ENCODE measurements around the gene MRPS34. TPM values are rescaled to one million over a fixed set of nuclear protein-coding genes. Genes with fewer than 3 reads are reported as not detected.

MRPS34 gene
- total and polyA plus RNA-seq, 3 experiments from 2014 or later = 155 to 176 (median 172) TPM

DNA sequence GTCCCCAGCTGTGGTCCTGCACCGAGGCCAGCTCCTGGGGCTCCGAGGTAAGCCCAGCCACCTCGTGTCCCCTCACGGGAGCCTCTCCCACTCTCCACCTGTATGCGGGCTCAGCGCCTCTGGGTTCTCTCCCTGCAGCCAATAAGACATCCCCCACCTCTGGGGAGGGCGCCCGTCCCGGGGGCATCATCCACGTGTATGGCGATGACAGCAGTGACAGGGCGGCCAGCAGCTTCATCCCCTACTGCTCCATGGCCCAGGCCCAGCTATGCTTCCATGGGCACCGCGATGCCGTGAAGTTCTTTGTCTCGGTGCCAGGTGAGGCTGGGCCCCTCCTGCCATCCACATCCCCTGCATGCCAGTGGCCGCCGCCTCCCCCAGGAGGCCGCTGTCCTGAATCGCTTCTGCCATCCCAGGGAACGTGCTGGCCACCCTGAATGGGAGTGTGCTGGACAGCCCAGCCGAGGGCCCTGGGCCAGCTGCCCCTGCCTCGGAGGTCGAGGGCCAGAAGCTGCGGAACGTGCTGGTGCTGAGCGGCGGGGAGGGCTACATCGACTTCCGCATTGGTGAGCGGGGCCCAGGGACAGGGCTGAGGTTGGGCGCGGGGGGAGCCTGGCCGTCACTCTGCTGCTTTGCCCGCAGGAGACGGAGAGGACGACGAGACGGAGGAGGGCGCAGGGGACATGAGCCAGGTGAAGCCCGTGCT lies 4.7 kb downstream of the MRPS34 start:
- Mint-ChIP-seq H3K4me1 (peaks cover 8 to 17% (median 11%) of the 10 kb centered on the region in 3 donors), H3K9me3 (no peaks in the 10 kb centered on the region), H3K27me3 (no peaks in the 10 kb centered on the region), H3K27ac (peak overlapping the region in 3 of 8 donors; percentile 9 to 38 (median 32)), H3K4me3 (no peak overlapping the region), H3K36me3 (peaks cover 0 to 48% (median 0%) of the 10 kb centered on the region in 3 donors)
- H3K4me1 ChIP-seq (ENCODE audit: insufficient read depth, low read length) = peaks cover 6% of the 10 kb centered on the region
- no peak overlapping the region for H3K4me3 ChIP-seq (ENCODE audit: low read length)
- no peak overlapping the region for H3K27ac ChIP-seq (ENCODE audit: low read depth, low read length)
- H3K27me3 ChIP-seq (ENCODE audit: insufficient read depth, low read length, poor library complexity, severe bottlenecking) = no peaks in the 10 kb centered on the region
- H3K36me3 ChIP-seq (ENCODE audit: insufficient read depth, low read length) = peaks cover 7% of the 10 kb centered on the region
- ChIA-PET CTCF (interaction anchor here (1.8 kb wide), 1 partner anchor 62 kb away, joined by 4 read pairs; the partner anchor contains the start of gene MAPK8IP3), POLR2A (interaction anchor here (0.6 kb wide), 1 partner anchor 130 kb away, joined by 4 read pairs; no protein-coding TSS in a partner anchor)
- DNase-seq = no peak
- no peaks in the 10 kb centered on the region for H3K9me3 ChIP-seq (ENCODE audit: low read length)

DNA sequence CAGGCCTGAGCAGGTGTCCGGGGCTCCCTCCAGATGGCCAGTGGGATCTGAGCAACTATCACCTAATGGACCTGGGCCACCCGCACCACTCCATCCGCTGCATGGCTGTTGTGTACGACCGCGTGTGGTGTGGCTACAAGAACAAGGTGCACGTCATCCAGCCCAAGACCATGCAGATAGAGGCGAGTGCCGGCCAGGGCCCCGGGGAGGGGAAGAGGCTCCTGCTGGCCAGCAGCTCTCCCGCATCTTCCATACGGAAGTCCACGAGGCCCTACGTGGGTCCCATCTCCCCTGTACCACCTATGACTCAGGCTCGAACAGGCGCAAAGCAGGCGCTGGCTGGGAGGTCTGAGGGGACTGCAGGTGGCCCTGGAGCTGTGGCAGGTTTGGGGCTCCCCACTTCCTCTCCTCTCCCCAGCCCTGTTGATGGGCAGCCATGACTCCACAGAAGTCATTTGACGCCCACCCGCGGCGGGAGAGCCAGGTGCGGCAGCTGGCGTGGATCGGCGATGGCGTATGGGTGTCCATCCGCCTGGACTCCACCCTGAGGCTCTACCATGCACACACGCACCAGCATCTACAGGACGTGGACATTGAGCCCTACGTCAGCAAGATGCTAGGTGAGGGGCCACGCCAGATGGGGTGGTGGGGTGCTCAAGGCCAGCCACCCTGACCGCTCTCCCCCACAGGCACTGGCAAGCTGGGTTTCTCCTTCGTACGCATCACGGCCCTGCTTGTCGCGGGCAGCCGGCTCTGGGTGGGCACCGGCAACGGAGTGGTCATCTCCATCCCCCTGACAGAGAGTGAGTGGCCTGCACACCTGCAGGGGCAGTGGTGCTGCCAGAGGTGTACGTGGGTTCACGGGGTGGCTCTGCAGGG lies 5.6 kb downstream of the MRPS34 start:
- H3K27ac ChIP-seq (ENCODE audit: low read depth, low read length) = no peak overlapping the region
- peaks cover 7% of the 10 kb centered on the region for H3K36me3 ChIP-seq (ENCODE audit: insufficient read depth, low read length)
- H3K27ac Mint-ChIP-seq = peak overlapping the region in 1 of 8 donors; percentile 50
- H3K9me3 Mint-ChIP-seq = no peaks in the 10 kb centered on the region
- H3K4me3 Mint-ChIP-seq = no peak overlapping the region
- no peak for DNase-seq
- H3K27me3 Mint-ChIP-seq = no peaks in the 10 kb centered on the region
- peaks cover 6% of the 10 kb centered on the region for H3K4me1 ChIP-seq (ENCODE audit: insufficient read depth, low read length)
- ChIA-PET POLR2A (no interaction called here), CTCF (no interaction called here)
- H3K36me3 Mint-ChIP-seq = peaks cover 0 to 51% (median 0%) of the 10 kb centered on the region in 3 donors
- H3K9me3 ChIP-seq (ENCODE audit: low read length) = no peaks in the 10 kb centered on the region
- peaks cover 7 to 16% (median 10%) of the 10 kb centered on the region in 3 donors for H3K4me1 Mint-ChIP-seq
- H3K27me3 ChIP-seq (ENCODE audit: insufficient read depth, low read length, poor library complexity, severe bottlenecking) = no peaks in the 10 kb centered on the region
- no peak overlapping the region for H3K4me3 ChIP-seq (ENCODE audit: low read length)

DNA sequence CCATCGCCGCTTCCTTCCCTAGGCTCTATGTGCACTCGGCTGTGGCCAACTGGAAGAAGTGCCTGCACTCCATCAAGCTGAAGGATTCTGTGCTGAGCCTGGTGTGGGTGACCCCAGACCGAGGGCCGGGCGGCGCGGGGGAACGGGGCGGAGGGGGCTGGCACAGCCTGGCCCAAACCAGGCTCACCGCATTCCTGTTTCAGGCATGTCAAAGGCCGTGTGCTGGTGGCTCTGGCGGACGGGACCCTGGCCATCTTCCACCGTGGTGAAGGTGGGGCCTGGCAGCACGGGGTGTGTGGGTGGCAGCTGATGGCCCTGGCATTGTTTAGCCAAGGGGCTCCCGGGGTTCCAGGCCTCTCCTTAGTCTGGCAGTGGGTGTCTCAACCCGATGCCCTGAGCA lies 6.2 kb downstream of the MRPS34 start:
- H3K4me3 Mint-ChIP-seq = no peak overlapping the region
- H3K27ac Mint-ChIP-seq = no peak overlapping the region
- peaks cover under 1 to 9% (median 3%) of the 10 kb centered on the region in 3 donors for H3K4me1 Mint-ChIP-seq
- no peaks in the 10 kb centered on the region for H3K9me3 ChIP-seq (ENCODE audit: low read length)
- ChIA-PET CTCF (no interaction called here), POLR2A (no interaction called here)
- no peak overlapping the region for H3K4me3 ChIP-seq (ENCODE audit: low read length)
- H3K36me3 Mint-ChIP-seq = peaks cover 0 to 49% (median 0%) of the 10 kb centered on the region in 3 donors
- no peak overlapping the region for H3K27ac ChIP-seq (ENCODE audit: low read depth, low read length)
- H3K36me3 ChIP-seq (ENCODE audit: insufficient read depth, low read length) = peaks cover 7% of the 10 kb centered on the region
- H3K4me1 ChIP-seq (ENCODE audit: insufficient read depth, low read length) = peaks cover under 1% of the 10 kb centered on the region
- DNase-seq = no peak
- no peaks in the 10 kb centered on the region for H3K9me3 Mint-ChIP-seq
- no peaks in the 10 kb centered on the region for H3K27me3 Mint-ChIP-seq
- no peaks in the 10 kb centered on the region for H3K27me3 ChIP-seq (ENCODE audit: insufficient read depth, low read length, poor library complexity, severe bottlenecking)

DNA sequence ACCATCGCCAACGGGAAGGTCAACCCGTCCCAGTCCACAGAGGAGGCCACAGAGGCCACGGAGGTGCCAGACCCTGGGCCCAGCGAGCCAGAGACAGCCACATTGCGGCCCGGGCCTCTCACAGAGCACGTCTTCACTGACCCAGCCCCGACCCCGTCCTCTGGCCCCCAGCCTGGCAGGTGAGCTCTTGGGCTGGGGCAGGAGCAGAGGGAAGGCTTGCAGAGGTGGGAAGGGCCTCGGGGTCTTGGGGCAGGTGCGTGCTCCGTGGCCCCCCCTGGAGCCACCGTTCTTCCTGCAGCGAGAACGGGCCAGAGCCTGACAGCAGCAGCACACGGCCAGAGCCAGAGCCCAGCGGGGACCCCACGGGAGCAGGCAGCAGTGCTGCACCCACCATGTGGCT lies 6.7 kb downstream of the MRPS34 start:
- ChIA-PET POLR2A (interaction anchor here (0.6 kb wide), 1 partner anchor 677 kb away, joined by 3 read pairs; no protein-coding TSS in a partner anchor), CTCF (no interaction called here)
- Mint-ChIP-seq H3K27me3 (no peaks in the 10 kb centered on the region), H3K4me3 (no peak overlapping the region), H3K4me1 (peaks cover 0 to 9% (median 3%) of the 10 kb centered on the region in 3 donors), H3K27ac (peak overlapping the region in 1 of 8 donors; percentile 87), H3K9me3 (no peaks in the 10 kb centered on the region), H3K36me3 (peaks cover 0 to 52% (median 0%) of the 10 kb centered on the region in 3 donors)
- no peak for DNase-seq
- Histone ChIP-seq H3K27ac (ENCODE audit: low read depth, low read length) (no peak overlapping the region), H3K36me3 (ENCODE audit: insufficient read depth, low read length) (peaks cover 7% of the 10 kb centered on the region), H3K4me3 (ENCODE audit: low read length) (no peak overlapping the region), H3K4me1 (ENCODE audit: insufficient read depth, low read length) (no peaks in the 10 kb centered on the region), H3K9me3 (ENCODE audit: low read length) (no peaks in the 10 kb centered on the region), H3K27me3 (ENCODE audit: insufficient read depth, low read length, poor library complexity, severe bottlenecking) (no peaks in the 10 kb centered on the region)

DNA sequence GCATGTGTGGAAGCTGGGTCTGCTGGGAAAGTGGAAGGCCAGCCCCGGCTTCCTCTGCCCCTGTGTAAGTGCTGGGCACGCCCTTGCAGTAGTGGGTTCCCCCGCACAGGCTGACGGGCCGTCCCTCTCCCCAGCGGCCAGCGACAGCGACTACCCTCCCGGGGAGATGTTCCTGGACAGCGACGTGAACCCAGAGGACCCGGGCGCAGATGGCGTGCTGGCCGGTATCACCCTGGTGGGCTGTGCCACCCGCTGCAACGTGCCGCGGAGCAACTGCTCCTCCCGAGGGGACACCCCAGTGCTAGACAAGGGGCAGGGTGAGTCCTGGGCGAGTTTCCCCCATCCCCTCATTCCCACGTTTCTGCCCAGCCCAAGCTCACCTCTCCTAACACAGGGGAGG lies 7.1 kb downstream of the MRPS34 start:
- Mint-ChIP-seq H3K4me3 (no peak overlapping the region), H3K27ac (peak overlapping the region in 1 of 8 donors; percentile 87), H3K36me3 (peaks cover 0 to 56% (median 0%) of the 10 kb centered on the region in 3 donors), H3K9me3 (no peaks in the 10 kb centered on the region), H3K27me3 (no peaks in the 10 kb centered on the region), H3K4me1 (peaks cover 0 to 9% (median 3%) of the 10 kb centered on the region in 3 donors)
- no peaks in the 10 kb centered on the region for H3K27me3 ChIP-seq (ENCODE audit: insufficient read depth, low read length, poor library complexity, severe bottlenecking)
- no peaks in the 10 kb centered on the region for H3K4me1 ChIP-seq (ENCODE audit: insufficient read depth, low read length)
- H3K36me3 ChIP-seq (ENCODE audit: insufficient read depth, low read length) = peaks cover 7% of the 10 kb centered on the region
- no peak overlapping the region for H3K4me3 ChIP-seq (ENCODE audit: low read length)
- no peak for DNase-seq
- CTCF ChIA-PET = no interaction called here
- POLR2A ChIA-PET = interaction anchor here (0.6 kb wide), 1 partner anchor 678 kb away, joined by 3 read pairs; no protein-coding TSS in a partner anchor
- H3K27ac ChIP-seq (ENCODE audit: low read depth, low read length) = no peak overlapping the region
- H3K9me3 ChIP-seq (ENCODE audit: low read length) = no peaks in the 10 kb centered on the region

DNA sequence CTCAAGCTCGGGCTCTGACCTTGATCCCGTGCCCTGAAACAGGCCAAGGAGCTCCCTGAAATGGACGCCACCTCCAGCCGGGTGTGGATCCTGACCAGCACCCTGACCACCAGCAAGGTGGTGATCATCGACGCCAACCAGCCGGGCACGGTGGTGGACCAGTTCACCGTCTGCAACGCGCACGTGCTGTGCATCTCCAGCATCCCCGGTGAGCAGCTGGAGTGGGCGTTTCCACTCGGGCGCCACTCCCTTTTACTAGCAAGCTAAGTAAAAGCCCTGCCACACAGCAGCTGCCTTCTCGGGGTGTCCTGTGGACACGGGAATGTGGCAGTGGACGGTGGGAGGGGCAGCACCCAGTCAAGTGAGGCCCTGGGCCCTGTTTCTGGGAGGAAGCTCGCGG lies 8.0 kb downstream of the MRPS34 start:
- POLR2A ChIA-PET = no interaction called here
- Histone ChIP-seq H3K4me1 (ENCODE audit: insufficient read depth, low read length) (no peaks in the 10 kb centered on the region), H3K27ac (ENCODE audit: low read depth, low read length) (no peak overlapping the region), H3K27me3 (ENCODE audit: insufficient read depth, low read length, poor library complexity, severe bottlenecking) (no peaks in the 10 kb centered on the region), H3K36me3 (ENCODE audit: insufficient read depth, low read length) (peaks cover 7% of the 10 kb centered on the region), H3K4me3 (ENCODE audit: low read length) (no peak overlapping the region), H3K9me3 (ENCODE audit: low read length) (no peaks in the 10 kb centered on the region)
- Mint-ChIP-seq H3K36me3 (peaks cover 0 to 62% (median 0%) of the 10 kb centered on the region in 3 donors), H3K4me3 (no peak overlapping the region), H3K27me3 (no peaks in the 10 kb centered on the region), H3K4me1 (peaks cover 0 to 3% (median 0%) of the 10 kb centered on the region in 3 donors), H3K27ac (no peak overlapping the region), H3K9me3 (no peaks in the 10 kb centered on the region)
- no peak for DNase-seq
- CTCF ChIA-PET = interaction anchor here (1.2 kb wide), 2 partner anchors 18 to 59 kb away, joined by 4 to 5 read pairs; partner anchors contain the start of genes MAPK8IP3, NUBP2 and SPSB3

DNA sequence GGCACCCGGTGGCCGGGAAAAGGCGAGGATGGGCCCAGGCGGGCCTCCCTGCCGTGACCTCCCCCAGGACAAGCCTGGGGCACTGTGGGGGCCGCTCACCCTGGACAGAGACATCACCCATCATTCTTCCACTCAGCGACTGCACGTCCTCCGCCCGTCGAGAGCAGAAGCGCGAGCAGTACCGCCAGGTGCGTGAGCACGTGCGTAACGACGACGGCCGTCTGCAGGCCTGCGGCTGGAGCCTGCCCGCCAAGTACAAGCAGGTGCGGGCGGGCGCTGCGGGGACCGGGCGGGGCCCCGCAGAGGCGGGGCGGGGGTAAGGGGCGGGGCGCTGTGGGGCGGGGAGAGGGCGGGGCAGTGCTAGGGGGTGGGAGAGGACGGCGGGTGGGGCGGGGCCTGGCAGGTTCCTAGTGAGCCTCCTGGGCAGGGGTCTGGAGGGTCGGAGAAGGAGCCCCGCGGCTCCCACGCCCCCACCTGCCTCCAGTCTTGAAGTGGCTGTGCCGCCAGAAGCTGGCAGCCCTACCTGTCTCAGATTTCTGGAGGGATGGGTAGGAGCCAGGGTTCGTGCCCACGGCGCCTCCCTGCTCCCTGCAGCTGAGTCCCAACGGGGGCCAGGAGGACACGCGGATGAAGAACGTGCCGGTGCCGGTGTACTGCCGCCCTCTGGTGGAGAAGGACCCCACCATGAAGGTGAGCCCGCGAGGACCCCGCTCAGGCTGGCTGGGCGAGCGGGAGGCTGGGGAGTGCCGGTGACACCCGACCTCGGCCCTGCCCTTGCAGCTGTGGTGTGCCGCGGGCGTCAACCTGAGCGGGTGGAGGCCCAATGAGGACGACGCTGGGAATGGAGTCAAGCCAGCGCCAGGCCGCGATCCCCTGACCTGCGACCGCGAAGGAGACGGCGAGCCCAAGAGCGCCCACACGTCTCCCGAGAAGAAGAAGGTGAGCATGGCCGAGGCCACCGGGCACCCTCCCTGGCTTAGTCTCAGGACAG lies 9.1 kb downstream of the MRPS34 start:
- H3K4me3 Mint-ChIP-seq = no peak overlapping the region
- no peak overlapping the region for H3K27ac Mint-ChIP-seq
- H3K9me3 ChIP-seq (ENCODE audit: low read length) = no peaks in the 10 kb centered on the region
- H3K4me1 ChIP-seq (ENCODE audit: insufficient read depth, low read length) = no peaks in the 10 kb centered on the region
- no peaks in the 10 kb centered on the region for H3K9me3 Mint-ChIP-seq
- CTCF ChIA-PET = interaction anchor here (1.2 kb wide), 2 partner anchors 19 to 58 kb away, joined by 4 to 5 read pairs; partner anchors contain the start of genes MAPK8IP3, NUBP2 and SPSB3
- H3K27me3 ChIP-seq (ENCODE audit: insufficient read depth, low read length, poor library complexity, severe bottlenecking) = no peaks in the 10 kb centered on the region
- H3K27me3 Mint-ChIP-seq = no peaks in the 10 kb centered on the region
- H3K4me3 ChIP-seq (ENCODE audit: low read length) = no peak overlapping the region
- H3K27ac ChIP-seq (ENCODE audit: low read depth, low read length) = no peak overlapping the region
- POLR2A ChIA-PET = no interaction called here
- H3K4me1 Mint-ChIP-seq = no peaks in the 10 kb centered on the region
- peaks cover 7% of the 10 kb centered on the region for H3K36me3 ChIP-seq (ENCODE audit: insufficient read depth, low read length)
- DNase-seq = no peak
- H3K36me3 Mint-ChIP-seq = peaks cover 0 to 66% (median 0%) of the 10 kb centered on the region in 3 donors

All from CD8-positive, alpha-beta memory T cell (primary cell).